Activated T-cell treated with anti-CD3 and anti-CD28 coated beads, Interleukin-2, amount 50 U/mL, for 1 hour (primary cell): Measurements from ENCODE around the gene ITPR2.
"Not testable (repeated sequence)": the region's sequence is repeated elsewhere in the genome, so short reads cannot be mapped to it uniquely, and the experiment has no call there.

Source experiments
- DNase-seq: peaks from one replicate; pipeline ENCODE4 v3.0.0-alpha.2; 2020

The ITPR2 gene

GRCh38 chr12:26433701-26434100 is 399.3 kb downstream of the ITPR2 start:
- DNase-seq = not testable (repeated sequence)

- DNase-seq = no peak
These were observed 401.8 kb downstream of the ITPR2 start for GRCh38 chr12:26431211-26431610.

GRCh38 chr12:26430596-26430995 is 402.4 kb downstream of the ITPR2 start:
- not testable (repeated sequence) for DNase-seq

- DNase-seq = no peak
These were observed 403.8 kb downstream of the ITPR2 start for GRCh38 chr12:26429070-26429691.

- DNase-seq = no peak
These were observed 404.6 kb downstream of the ITPR2 start for GRCh38 chr12:26428420-26428819.

GRCh38 chr12:26426652-26427051 is 406.3 kb downstream of the ITPR2 start:
- no peak for DNase-seq

GRCh38 chr12:26425587-26426260 is 407.3 kb downstream of the ITPR2 start:
- DNase-seq = no peak

GRCh38 chr12:26422839-26423398 is 410.1 kb downstream of the ITPR2 start:
- no peak for DNase-seq

GRCh38 chr12:26416550-26416949 is 416.4 kb downstream of the ITPR2 start:
- DNase-seq = no peak

GRCh38 chr12:26410689-26411088 is 422.3 kb downstream of the ITPR2 start:
- no peak for DNase-seq

GRCh38 chr12:26406813-26407212 is 426.2 kb downstream of the ITPR2 start:
- DNase-seq = no peak

GRCh38 chr12:26406391-26406790 is 426.6 kb downstream of the ITPR2 start:
- no peak for DNase-seq

GRCh38 chr12:26403601-26404000 is 429.4 kb downstream of the ITPR2 start:
- DNase-seq = no peak

- DNase-seq = no peak
These were observed 430.3 kb downstream of the ITPR2 start for GRCh38 chr12:26402648-26403047.

- no peak for DNase-seq
These were observed 431.1 kb downstream of the ITPR2 start for GRCh38 chr12:26401874-26402273.

- no peak for DNase-seq
These were observed 432.4 kb downstream of the ITPR2 start for GRCh38 chr12:26400627-26401026.

GRCh38 chr12:26399381-26399780 is 433.6 kb downstream of the ITPR2 start:
- DNase-seq = no peak

- DNase-seq = no peak
These were observed 436.6 kb downstream of the ITPR2 start for GRCh38 chr12:26396402-26396801.

GRCh38 chr12:26389343-26389742 is 443.7 kb downstream of the ITPR2 start:
- no peak for DNase-seq

GRCh38 chr12:26384536-26384935 is 448.5 kb downstream of the ITPR2 start:
- no peak for DNase-seq

- DNase-seq = no peak
These were observed 450.0 kb downstream of the ITPR2 start for GRCh38 chr12:26383041-26383440.

- DNase-seq = no peak
These were observed 452.1 kb downstream of the ITPR2 start for GRCh38 chr12:26380897-26381296.

GRCh38 chr12:26379777-26380467 is 453.1 kb downstream of the ITPR2 start:
- DNase-seq = no peak

GRCh38 chr12:26378711-26379110 is 454.3 kb downstream of the ITPR2 start:
- no peak for DNase-seq
